ENCODE results near the gene PMVK.
"Not testable (repeated sequence)": the region's sequence is repeated elsewhere in the genome, so short reads cannot be mapped to it uniquely, and the experiment has no call there.

The PMVK gene

DNA sequence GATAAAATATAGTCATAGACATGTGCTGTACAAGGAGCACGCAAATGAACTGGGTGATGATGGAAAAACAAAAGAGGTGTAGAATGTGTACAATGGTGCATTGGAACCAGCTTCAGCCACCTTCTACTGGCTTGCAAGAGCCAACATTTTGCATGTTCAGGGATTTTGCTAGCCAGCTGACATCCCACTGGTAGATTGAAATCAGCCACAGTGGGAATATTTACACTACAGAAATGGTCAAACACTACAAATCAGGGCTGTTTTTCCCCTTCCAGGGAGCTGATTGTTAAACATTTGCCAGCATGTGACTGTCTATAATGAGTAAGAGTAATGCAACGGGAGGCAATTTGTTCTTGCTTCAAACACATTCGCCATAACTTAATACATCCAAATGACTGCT lies 23.2 kb downstream of the PMVK start:
- DNase-seq (ENCODE audit: low spot score), result no peak

DNA sequence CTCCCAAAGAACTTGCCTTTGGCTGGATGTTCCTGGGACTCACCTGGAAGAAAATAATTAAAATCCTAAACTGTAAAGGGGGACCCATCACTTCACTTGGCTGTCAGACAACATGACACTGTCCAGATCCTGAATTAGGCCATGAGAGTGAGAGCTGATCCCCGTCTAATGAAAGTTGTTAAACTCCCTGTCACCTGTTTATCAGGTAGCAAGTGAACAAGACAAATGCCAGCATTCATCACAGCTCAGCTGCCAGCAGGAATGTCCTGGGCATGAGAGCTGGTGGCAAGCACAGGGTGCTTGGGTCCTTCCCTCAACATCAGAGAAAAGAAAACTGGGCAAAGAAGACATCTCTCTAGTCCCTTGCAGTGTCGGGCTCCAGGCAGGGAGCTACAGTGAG lies 23.8 kb downstream of the PMVK start:
- no peak for DNase-seq (ENCODE audit: low spot score)

DNA sequence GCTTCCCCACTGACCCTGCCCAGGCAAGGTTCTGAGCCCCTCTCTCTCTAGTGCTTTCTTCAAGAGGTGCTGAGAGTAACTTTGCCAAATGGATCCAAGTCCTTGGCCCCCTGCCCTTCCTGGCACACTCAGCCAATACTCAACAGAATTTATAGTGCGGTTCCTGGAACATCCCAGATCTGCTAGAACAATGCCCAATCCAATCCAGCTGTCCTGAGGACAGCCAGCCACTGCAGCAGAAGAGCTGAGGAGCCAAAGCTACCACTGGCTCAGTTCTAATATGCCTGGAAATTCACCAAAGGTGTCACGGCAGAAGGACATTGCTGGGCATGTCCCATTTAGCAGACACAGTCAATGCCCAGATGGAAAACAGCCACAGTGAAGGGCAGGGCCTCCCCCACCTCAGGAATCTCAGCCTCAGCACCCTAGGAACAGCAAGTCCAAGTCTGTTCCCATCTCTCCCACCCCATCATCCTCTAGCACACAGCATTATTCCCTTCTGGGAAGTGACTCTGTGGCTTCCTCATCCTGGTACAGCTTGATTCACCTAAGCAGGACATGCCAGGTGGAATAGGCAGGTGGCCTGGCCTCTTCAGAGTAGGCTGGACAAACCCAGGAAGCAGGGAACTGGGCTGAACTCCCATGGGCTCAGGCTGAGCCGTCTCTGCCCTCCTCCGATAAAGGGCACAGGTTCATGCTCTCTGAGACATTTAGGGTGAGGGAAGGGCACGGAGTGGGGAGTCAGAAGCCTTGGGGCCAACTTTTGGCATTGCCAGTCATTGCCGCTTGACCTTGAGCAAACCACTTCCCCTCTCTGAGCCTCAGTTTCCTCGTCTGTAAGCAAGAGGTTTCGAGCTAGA lies 24.6 kb downstream of the PMVK start:
- no peak for DNase-seq (ENCODE audit: low spot score)

DNA sequence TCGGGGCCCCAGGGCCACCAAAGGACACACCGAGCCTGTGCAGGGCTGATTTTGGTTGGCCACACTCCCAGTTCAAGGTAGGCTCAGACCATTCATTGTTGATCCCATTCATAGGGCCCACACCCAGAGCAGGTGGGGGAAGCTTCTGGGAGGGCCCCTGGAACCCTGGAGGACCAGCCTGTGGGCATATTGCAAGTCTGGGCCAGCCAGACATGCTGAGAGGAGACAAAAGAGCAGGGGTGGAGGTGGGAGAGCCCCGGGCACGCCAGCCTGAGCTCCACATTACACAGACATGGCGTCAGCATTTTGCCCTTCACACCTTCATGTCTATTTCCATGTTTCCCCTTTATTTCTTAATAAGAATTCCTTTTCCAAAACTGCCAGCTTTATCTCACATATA lies 25.7 kb downstream of the PMVK start:
- DNase-seq (ENCODE audit: low spot score), result no peak

DNA sequence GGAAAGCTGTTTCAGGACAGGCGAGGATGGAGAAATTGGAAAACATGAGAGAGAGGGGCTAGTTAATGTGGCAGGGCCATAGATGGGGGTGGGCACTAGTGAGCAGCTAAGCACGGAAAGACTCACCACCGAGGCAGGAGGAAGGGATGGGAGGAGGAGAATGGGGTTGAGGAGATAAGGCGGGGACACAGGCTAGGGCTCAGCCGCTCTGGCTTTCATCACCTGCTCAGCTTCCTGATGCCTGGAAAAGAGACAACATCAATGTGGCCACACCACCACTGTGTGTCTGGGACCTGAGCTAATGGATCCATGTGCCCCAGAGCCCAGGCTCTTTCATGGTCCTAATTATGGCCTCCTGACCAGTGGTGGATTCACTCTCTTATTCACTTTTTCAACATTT lies 27.6 kb downstream of the PMVK start:
- DNase-seq (ENCODE audit: low spot score), result no peak

DNA sequence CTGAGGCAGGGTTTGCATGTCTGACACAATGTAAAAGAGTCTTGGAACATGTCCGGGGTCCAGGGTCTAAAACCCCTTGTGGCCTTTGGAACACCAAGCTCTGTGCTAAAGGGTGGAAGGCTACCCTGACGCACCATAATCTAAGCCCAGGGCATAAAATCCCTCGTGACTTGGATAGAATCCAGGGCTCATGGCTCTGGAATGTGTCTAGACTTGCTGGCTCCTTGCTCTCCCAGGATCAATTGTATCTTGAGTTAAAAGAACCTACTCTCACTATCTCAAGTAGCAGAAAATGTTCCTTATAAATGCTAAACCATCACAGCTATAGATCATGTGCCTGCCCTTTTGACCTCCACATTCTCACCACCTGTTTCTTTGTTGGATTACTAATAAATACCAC lies 28.4 kb downstream of the PMVK start:
- DNase-seq (ENCODE audit: low spot score), result not testable (repeated sequence)

DNA sequence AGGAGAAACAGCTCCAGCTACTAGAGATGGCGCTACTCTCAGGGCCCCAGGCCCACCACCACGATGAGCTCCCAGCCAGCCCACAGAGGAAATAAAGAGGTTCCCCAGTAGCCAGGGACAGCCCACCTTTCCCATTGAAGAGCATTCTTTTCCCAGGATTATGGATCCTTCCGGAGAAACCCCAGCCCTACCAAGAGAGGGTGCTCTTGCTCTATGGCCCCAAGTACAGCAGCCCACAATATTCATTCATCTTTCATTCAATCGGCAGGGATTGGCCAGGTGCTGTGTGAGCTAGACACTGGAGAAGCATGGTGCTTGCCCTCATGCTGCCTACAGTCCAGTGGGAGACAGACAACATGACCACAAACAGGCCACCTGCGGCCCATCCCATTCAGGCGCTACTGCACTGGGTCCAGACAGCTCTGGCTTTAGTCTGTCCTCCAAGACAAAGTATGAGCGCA lies 29.9 kb downstream of the PMVK start:
- DNase-seq (ENCODE audit: low spot score), result no peak

DNA sequence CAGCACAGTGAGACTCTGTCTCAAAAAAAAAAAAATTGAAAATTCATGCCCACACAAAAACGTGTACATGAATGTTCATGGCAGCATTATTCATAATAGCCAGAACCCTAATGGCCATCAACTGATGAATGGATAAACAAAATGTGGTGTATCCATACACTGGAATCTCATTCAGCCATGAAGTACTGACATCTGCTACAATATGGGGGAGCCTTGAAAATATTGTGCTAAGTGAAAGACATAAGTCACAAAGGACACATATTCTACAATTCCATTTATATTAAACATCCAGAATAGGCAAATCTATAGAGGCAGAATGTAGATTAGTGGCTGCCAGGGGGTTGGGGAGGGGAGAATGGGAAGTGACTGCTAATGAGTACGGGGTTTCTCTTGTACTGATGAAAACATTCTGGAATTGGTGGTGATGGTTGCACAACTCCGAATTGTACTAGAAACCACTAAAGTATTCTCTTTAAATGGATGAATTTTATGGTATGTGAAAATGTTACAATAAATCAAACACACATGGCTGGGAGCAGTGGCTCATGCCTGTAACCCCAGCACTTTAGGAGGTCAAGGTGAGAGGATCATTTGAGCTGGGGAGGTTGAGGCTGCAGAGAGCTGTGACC lies 33.5 kb downstream of the PMVK start:
- no peak for DNase-seq (ENCODE audit: low spot score)

DNA sequence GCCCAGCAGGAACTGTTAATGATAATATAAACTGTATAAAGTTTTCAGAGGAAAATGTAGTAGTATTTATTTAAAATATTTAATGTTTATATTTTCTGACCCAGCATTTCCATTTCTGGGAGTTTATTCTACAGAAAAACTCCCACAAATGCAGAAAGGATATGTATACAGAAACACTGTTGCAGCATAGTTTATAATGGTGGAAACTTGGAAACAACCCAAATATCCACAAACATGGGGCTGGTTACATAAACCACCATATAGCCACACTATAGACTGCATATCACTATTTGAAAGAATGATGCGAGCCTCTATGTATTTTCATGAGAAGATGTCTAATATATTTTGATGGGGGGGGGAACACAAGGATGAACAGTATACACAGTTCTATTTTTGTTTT lies 34.9 kb downstream of the PMVK start:
- DNase-seq (ENCODE audit: low spot score), result no peak

DNA sequence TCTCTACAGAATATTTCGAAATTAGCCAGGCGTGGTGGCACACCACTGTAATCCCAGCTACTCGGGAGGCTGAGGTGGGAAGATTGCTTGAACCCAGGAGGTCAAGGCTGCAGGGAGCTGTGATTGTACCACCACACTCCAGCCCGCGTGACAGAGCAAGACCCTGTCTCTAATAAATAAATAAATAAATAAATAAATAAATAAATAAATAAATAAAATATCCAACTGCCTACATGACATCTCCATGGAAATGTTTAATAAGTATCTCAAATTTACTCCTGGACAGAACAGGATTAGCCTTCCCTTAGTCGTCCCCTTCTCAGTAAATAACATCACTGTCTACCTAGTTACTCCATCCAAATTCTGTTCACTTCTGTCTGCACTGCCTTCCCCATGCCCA lies 37.5 kb downstream of the PMVK start:
- DNase-seq (ENCODE audit: low spot score), result no peak

DNA sequence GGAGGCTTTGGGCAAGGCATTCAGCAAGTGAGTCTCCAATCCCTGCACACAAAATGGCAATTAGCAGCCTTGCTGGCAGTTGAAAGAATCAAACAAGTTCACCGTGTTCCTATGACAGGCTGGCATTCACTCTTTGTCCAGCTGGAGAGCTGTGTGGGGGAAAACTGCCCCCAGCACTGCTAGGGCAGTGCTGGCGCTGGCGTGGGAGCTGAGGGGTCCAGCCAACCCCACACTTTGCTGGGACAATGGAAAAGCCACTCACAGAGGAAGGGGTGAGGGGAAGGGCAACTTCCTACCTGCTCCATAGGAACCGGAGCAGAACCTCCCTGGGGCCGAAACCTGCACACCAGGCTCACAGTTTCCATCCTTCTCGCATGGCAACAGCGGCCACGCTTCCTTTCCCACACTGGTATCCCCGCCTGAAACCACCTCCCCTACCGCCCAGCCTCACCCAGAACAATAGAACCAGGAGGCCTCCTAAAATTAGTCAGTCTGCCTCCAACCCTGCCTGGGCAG lies 39.7 kb downstream of the PMVK start:
- no peak for DNase-seq (ENCODE audit: low spot score)

DNA sequence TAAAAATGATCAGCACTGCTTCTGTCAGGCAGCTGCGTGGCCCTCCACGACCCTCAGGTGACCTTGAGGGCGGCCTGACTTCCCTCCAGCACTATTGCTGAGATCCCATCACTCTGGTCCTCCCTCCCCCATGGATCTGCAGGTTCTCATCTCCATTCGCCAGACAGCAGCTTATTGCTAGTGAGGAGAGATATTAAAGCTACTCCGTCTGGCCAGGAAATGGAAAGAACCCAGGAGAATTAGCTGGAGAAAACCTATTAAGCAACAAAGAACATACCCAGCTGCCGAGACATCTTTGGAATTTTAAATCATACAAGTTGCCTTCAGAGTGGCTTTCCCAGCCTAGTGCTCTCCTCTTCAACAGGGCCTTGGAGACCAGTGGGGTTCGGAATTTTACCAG lies 40.7 kb downstream of the PMVK start:
- no peak for DNase-seq (ENCODE audit: low spot score)

DNA sequence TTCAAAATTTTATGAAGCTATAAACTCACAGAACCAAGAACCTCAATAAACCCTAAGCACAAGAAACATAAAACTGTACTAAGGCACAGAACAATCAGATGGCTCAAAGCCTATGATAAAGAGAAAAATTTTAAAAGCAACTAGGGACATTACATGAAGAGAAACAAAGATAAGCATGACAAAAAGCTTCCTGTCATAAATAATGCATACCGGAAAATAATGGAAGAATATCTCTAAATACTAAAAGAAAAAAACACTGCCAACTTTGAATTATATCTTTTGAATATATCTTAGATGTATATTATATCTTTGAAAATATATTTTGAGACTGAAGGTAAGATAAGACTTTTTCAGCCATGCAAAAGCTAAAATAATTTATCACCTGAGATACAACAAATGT lies 45.1 kb downstream of the PMVK start:
- no peak for DNase-seq (ENCODE audit: low spot score)

DNA sequence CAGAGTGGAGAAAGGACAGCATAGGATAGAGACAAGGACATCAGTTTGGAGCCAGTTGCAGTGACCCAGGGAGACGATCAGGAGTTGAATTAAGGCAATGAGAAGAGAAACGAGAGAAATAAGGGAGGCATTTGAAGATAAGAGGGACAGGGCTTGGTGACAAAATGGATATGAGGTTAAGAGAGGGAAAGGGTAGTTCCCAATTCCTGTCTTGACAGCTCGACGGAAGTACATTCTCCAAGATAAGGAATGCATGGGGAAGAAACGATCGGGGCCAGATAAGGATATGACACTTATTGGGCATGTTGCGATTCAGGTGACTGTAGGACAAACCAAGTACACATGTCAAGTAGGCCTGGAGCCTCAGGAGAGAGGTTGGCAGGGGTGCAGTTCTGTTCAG lies 47.8 kb downstream of the PMVK start:
- peak; percentile 15 for DNase-seq (ENCODE audit: low spot score)

DNA sequence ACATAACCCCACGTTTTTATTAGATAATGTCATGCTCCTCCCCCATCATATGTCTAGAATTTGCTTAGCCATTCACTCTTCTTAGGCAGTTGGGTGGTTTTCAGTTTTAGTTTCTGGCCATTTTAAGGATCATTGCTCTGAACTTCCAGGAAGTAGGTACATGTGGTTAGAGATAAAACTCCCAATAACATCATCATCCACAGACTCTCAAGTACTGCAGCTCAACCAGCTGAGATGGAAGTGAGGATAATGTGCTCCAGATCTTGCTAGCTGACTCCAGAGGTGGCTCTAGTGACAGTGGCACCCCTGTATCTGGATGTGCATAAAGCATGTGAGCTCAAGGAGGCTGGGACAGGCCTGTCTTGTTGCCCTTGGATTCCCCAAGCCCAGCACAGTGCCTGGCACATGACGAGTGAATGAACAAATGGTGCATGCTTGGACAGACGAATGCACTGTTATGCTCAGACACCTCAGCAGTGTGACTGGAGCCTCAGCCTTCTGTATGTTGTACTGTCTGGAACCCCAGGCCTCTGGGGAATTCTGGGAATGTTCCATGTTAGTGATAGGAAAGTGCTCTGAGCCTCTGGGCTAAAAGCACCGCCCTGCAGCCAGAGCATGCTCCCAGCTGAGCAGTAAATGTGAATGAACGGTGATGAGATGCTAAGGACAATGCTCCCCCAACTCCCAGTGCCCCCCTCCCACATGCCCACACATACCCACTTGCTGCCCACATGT lies 50.1 kb downstream of the PMVK start:
- peak; percentile 50 for DNase-seq (ENCODE audit: low spot score)

DNA sequence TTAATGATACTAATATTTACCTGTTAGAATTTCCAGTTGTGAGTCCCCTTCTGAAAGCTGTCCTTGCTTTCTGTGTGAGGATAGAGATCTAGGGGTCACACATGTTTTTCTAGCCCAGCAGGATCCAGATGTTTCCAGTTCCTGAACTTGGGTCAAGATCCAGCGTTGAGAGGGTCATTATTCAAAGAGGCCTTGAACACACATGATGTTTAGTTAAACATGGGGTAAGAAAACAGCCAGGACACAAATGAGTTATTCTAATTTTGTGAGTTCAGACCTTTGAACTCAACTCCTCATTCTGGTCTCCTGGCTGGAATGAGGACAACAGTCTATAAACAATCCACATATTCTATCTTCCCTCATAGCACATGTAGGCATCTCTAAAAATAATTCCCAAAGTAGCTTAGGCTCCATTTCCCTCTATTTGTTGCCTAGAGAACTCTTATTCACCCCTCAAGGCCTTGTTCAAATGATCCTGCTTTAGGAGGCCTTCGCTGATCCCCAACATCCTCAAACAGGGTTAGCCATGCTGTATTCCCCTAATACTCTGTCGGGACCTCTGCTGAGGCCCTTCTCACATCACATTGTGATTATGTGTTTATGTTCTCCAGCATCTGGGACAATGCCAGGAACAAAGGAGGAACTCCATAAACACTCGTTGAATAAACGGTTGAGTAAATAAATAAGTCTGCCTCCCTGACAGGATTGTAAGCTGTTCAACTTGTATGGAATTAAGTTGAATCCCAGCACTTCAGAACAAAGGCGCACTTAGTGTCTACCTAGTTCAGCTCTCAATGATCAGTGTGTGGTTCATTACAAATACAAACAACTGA lies 51.4 kb downstream of the PMVK start:
- no peak for DNase-seq (ENCODE audit: low spot score)

DNA sequence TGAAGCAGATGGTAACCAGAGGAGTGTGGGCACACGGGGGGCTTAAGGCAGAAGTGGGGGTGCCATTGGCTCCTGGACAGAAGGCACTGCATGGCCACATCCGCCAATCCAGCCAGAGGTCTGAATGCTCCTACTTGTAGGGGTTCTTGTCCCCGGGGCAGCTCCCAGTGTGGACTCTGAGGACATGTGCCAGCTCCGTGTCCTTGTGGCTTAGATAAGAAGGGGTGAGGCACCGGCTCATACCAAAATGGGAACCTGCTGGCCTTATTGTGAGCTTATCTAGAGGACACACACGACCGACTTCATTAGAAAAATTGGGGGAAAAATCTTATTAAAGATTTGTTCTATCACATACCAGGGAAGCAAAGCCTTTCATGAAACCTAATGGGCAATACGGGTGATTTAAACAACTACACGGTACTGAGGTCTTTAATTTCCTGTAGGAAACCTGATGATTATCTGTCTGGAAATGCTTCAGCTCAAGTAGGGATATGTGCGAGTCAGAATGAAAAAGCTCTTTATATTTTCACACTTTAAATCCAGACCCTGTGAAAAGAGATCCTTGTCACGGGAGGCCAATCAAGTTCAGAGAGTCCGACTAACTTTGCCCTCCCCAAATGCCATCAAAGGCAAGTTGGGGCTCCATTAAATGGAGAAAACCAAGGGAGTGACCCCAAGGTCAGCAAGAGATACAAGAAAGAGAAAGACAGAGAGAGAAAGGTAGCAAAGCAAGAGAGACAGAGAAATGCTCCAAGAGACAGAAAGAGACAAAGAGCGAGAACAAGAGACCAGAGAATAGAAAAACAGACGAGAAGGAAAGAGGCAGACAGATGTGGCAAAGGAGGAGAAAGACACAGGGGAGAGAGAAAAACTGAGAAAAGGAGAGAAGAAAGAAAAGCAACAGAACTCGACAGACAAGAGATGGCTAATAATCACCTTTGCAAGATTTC lies 52.3 kb downstream of the PMVK start:
- DNase-seq (ENCODE audit: low spot score), result no peak

DNA sequence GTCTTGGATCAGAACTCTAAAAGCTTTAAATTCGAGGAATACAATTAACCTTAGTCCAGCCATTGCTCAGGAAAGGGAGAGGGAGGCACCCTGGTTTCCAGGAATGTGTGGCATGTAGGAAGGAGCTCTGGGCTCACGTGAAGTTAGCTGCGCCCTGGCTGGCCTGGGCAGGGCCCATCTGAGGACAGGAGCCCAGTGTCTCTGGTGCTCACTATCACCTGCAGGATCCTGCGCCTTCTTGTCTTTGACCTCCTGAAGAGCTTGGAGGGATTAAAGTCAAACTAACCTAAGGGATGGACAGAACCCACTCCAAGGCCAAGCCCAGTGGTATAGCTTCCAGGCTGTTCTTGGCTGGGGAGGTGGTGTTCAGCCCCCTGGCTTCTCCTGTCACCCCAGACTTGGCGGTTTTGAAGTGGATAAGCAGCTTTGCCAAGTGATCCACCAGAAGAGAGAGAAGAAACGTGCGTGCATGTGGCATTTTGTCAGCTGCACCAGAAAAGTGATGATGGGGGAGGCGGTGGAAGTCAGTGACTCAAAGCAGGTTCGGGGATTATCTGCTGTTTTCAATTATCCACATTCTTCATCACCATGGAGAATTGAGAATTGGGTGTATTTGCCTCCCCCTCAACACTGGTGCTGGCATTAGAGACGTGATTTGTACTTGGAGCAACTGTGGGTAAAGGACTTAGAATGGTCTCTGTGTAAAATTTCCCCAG lies 54.5 kb downstream of the PMVK start:
- no peak for DNase-seq (ENCODE audit: low spot score)

DNA sequence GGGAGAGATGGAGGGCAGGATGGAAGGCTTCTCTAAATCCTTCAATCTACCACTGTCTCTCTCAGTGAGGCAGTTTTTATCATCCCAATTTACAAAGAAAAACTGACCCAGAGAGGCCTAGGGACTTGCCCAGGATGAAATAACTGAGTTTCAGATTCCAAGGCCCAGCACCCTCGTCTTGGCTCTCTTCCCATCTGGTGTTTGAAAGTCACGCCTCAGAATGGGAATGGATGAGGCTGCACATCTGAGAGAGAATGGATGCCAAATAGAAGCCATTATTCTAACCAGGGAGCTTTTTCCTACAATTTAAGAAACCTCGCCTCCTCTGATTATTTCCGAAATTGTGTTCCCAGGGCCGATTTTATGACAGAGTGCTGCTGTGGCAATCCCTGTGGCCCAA lies 55.8 kb downstream of the PMVK start:
- no peak for DNase-seq (ENCODE audit: low spot score)

DNA sequence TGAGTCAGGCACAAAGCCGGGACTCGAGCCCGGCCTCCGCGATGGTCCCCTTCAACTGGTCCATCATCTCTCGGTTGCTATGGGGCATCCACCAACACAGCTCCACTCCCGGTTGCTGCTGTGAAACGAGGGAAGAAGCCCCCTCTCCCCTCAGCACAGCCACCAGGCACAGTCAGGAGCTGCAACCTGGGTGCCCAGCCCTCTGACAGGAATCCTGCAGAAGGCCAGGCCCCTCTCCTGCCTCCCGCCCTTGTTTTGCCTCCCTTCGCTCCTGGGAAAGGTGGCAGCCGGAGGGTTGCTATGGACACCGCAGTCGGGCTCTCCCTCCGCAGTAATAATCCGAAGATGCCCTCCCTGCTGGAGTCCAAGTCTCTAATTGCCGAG lies 57.5 kb downstream of the PMVK start:
- no peak for DNase-seq (ENCODE audit: low spot score)

All from left forelimb (tissue), 1 donor.